Head of caudate nucleus (tissue), 42 donors: ENCODE data around the gene FLT1.

ENCODE experiments used
- DNase-seq, 42 donors: peaks; one replicate each; pipeline versions ENCODE4 v3.0.0 to v3.0.0-alpha.2; 2020 to 2021; ENCODE audit warnings: mixed read lengths in 7 of 42
- intact Hi-C: fragments of 100-400 bp; cut with DNase I; formaldehyde crosslinking; loops from one replicate; pipeline ENCODE4 v1.15.0; 2022

The FLT1 gene

DNA sequence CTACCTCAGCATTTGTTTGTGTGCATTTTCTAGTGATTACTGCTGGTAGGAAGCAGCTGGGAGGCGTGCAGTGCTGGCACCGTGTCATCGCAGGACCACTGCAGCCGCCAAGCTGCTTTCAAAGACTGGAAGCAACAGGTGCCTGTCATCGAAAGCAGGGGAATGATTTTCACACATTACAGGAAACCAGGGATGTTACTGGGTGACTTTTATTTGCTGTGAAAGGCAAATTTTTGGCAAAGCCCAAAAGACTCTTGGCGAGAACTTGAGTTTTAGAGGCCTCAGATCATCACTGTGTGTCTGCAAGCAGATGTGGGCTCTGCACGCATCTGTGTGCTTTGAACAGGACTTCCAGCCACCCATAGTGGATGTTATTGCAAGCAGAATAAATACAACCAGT is 176.4 kb downstream of the FLT1 start:
- no peak for DNase-seq
- intact Hi-C loops = no loop called here

- intact Hi-C loops = no loop called here
- no peak for DNase-seq
Observed at GRCh38 chr13:28316836-28317235, 178.1 kb downstream of the FLT1 start.

DNA sequence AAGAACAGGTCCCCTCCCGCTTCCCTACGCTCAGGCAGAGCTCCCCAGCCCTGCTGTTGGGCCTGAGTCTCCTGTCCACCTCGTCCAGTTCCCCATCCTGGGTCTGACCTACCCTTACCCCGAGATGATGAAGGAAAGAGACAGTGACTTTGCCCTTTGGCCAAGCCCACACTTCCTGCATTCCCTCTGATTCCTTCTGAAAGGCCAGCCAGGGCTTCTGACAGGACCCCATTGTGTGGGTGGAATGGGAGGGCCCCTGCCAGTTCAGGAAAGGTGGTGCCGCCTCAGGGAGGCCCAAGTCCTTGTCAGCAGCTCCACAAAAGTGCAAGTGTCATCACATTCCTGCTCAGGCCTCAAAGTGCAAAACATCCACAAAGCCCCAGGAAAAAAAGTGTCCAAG is 178.8 kb downstream of the FLT1 start:
- intact Hi-C loops = no loop called here
- DNase-seq = no peak

GRCh38 chr13:28314879-28315278 is 180.0 kb downstream of the FLT1 start:
- intact Hi-C loops = no loop called here

DNA sequence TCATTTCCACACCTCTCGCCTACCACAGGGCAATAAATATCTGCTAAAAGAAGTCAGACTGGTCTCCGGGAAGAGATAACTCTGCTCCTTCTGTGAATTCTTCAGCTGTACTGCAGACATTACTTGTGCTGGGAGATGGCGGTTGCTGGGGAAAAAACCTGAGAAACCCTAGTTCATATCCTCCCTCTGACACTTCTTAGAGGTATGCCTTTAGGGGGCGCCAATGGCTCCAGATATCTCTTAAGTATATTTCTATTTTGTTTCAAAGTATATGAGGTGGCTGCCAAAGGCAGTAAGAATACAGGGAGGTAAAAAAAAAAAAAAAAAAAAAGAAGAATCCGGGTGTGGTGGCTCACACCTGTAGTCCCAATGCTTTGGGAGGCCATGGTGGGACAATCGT is 181.3 kb downstream of the FLT1 start:
- no peak for DNase-seq
- intact Hi-C loops = no loop called here

More at GRCh38 chr13:28314879-28315278, 180.0 kb downstream of the FLT1 start:
- no peak for DNase-seq

- DNase-seq = no peak
- intact Hi-C loops = no loop called here
Observed at GRCh38 chr13:28306325-28306724, 188.6 kb downstream of the FLT1 start.

DNA sequence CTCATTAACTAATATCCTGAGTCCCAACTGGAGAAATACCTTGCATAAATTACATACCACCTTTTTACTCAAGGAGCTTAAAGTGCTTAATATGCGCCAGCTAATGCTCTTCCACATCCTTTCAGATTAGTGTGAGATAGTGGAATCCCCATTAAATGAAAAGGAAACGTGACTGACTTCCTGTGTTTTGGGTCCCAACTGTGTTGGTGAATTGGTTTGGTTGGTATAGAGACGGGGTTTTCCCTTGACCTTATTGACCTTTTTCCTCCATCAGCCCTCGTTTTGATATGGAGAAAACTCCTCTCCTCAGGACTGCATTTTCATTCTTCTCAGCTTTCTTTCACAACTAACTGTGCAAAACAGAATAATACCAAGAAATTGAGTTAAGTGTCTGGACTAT is 193.1 kb downstream of the FLT1 start:
- intact Hi-C loops = no loop called here

GRCh38 chr13:28299916-28300315 is 195.0 kb downstream of the FLT1 start:
- no peak for DNase-seq
- intact Hi-C loops = no loop called here

More for the DNA sequence above, 193.1 kb downstream of the FLT1 start:
- no peak for DNase-seq

- no peak for DNase-seq
Observed at GRCh38 chr13:28297341-28297740, 197.6 kb downstream of the FLT1 start.

GRCh38 chr13:28286263-28286662 is 208.7 kb downstream of the FLT1 start:
- intact Hi-C loops = no loop called here
- DNase-seq = no peak

More at GRCh38 chr13:28297341-28297740, 197.6 kb downstream of the FLT1 start:
- intact Hi-C loops = no loop called here

GRCh38 chr13:28283600-28283999 is 211.3 kb downstream of the FLT1 start:
- no peak for DNase-seq
- intact Hi-C loops = no loop called here

DNA sequence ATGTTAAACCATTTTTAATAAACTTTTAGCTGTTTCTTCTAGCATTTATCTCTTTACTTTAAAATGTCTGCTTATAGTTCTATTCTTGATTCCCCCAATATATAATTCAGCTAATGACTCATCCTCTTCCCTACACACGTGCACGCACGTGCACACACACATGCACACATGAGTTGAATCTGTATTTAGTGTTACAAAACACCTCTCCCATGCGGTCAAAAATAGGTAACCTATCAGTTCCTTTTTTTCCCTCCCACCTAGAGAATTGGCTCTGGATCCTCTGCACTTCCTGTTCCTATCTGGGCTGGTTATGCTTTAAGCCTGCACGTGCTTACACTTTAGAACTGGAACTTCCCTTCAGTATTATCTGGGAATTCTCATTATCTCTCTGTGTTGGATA is 212.5 kb downstream of the FLT1 start:
- no peak for DNase-seq

DNA sequence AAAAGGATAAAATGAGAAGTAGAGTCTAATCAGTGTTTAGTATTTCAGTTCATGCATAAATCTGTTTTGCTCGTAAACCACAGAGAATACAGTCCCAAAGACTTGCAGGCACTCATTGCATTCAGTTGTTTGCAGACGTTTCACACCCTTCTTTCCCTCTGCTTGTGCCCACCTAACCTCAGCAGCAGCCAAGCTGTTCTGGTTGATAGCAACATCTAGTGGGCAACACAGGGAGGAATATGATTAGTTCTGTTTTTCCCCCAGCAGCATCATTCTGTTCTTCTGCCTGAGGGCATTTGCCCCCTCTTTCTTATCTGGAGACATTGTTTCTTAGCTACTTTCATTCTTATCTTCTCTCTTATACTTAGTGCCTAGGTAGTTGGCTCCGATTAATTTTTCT is 221.0 kb downstream of the FLT1 start:
- intact Hi-C loops = no loop called here
- DNase-seq = no peak

More for the DNA sequence above, 212.5 kb downstream of the FLT1 start:
- intact Hi-C loops = no loop called here

DNA sequence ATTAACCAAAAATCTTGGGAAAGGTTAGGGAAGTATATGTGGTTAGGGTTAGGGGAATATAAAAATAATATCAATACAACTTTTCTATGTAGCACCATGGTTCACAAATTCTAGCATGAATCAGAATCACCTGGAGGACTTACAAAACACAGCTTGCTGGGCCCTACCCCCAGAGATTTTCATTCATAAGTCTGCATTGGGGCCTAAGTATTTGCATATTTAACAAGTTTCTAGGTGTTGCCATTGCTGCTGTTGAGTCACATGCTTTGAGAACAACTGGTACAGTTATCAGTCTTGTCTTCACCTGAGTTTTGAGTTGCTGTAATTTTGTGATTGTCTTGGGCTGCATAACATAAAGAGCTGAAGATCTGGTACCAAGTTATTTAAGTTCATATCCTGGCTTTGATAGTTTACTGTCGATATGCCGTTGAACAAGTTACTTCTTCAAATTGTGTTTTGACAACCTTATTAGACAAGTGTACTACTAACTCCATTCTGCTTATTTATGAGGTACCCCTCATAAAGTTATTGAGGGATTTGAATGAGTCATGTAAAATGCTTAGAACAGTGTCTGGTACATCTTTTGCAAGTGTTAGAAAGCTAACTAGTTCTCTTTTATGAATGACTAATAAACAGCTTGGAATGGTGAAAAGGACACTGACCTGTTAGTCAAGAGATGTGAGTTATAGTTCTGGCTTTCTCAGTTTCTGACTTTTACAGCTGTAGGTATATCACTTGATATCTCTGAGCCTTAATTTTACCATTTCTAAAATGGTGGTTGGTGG is 223.7 kb downstream of the FLT1 start:
- intact Hi-C loops = no loop called here
- DNase-seq = no peak

- DNase-seq = no peak
- intact Hi-C loops = no loop called here
Observed at GRCh38 chr13:28268800-28269223, 226.1 kb downstream of the FLT1 start.

- no peak for DNase-seq
- intact Hi-C loops = no loop called here
Observed at GRCh38 chr13:28267497-28267896, 227.4 kb downstream of the FLT1 start.

DNA sequence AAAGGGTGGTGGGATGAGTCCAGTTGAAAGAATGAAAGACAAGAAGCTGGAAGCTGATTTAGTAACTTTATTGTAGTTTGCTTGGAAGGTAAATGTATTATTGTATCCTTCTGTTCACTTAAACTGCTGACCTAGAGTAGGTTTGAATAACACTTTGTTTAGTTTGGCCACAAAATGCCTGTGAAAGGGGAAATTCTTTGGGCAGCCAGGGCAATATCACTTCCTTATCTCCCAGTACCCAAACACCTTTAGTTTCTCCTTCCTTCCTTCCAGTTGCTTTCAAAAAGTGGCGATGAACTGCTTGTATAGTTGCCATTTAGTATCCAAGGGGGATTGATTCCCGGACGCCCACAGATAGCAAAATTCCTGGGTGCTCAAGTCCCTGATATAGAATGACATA is 236.5 kb downstream of the FLT1 start:
- no peak for DNase-seq
- intact Hi-C loops = no loop called here

- intact Hi-C loops = no loop called here
- DNase-seq = no peak
Observed at GRCh38 chr13:28257305-28257704, 237.6 kb downstream of the FLT1 start.

DNA sequence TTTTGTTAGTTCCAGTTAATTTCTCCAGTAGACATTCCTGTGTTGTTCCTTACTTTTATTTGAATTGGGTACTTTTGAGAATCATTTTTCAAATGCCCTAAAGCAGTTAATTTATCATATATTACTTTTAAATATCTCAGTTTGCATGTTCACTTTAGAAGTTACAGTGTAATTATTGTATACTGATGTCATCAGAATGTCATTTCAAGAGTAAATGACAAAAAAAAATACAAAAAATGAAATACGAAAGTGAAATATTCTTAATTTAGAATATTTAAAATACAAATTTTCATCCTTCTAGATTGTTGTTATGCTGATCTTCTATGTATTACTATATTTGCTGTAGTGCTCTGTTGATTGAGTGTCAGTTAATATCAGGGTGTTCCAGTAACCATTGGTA is 242.4 kb downstream of the FLT1 start:
- intact Hi-C loops = no loop called here
- DNase-seq = no peak

- intact Hi-C loops = no loop called here
- no peak for DNase-seq
Observed at GRCh38 chr13:28251466-28251865, 243.5 kb downstream of the FLT1 start.

DNA sequence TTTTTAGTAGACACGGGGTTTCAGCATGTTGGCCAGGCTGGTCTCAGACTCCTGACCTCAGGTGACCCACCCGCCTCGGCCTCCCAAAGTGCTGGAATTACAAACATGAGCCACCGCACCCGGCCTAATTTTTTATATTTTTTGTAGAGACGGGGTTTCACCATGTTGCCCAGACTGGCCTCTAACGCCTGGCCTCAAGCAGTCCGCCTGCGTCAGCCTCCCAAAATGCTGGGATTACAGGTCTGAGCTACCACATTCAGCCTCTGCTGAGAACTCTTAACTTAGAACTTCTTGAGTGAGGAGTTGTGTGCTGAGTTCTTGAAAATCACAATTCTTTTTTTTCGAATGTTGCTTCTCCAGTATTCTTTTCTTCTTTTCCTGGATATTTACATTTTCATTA is 244.4 kb downstream of the FLT1 start:
- DNase-seq = no peak
- intact Hi-C loops = no loop called here
